Upper lobe of right lung (tissue), 1 donor: ENCODE results near the gene CCDC85C. TPM values are rescaled to one million over a fixed set of nuclear protein-coding genes. Genes with fewer than 3 reads are reported as not detected.

Source experiments
- ATAC-seq: fragments of 200-7000 bp; cut with Tn5 transposase; one replicate; pipeline ENCODE4 v1.9.1; 2020; ENCODE audit warnings: mild to moderate bottlenecking, moderate library complexity
- DNase-seq: peaks from one replicate; pipeline ENCODE4 v3.0.0-alpha.2; 2020
- H3K27ac ChIP-seq: fragments of 200-600 bp; one replicate; pipeline ENCODE4 v1.8.0; 2022
- H3K27me3 ChIP-seq: fragments of 200-600 bp; one replicate; pipeline ENCODE4 v1.8.0; 2022; ENCODE audit warnings: mild to moderate bottlenecking
- H3K36me3 ChIP-seq: fragments of 200-600 bp; one replicate; pipeline ENCODE4 v1.8.0; 2022
- H3K4me1 ChIP-seq: fragments of 200-600 bp; one replicate; pipeline ENCODE4 v1.8.0; 2022
- H3K4me3 ChIP-seq: fragments of 200-600 bp; one replicate; pipeline ENCODE4 v1.8.0; 2022; ENCODE audit warnings: mild to moderate bottlenecking
- H3K9me3 ChIP-seq: fragments of 200-600 bp; one replicate; pipeline ENCODE4 v1.8.0; 2022
- CTCF ChIP-seq: fragments of 200-600 bp; IDR thresholded peaks from one replicate; pipeline ENCODE4 v1.8.0; 2022; ENCODE audit warnings: antibody characterized with exemption
- intact Hi-C: fragments of 100-400 bp; cut with DNase I; formaldehyde crosslinking; loops from one replicate; pipeline ENCODE4 v1.11.0; 2022
- total RNA-seq: library from RNA; stranded (reverse); fragmentation: NEBNext Ultra II Directional; extraction: Animal tissue kit (Norgen Biotek cat#: 25700); gene quantifications from one replicate; pipeline ENCODE4 v1.2.1, GENCODE V29; 2021
- donor health status: DM: no; HTN: yes; CAD: no; lungs with severe emphysema.

Gene CCDC85C
- total RNA-seq, 1 donor from 2014 or later, result 22.6 TPM

GRCh38 chr14:99544991-99545390 is 59.0 kb downstream of the CCDC85C start:
- intact Hi-C loops, result no loop called here
- Histone ChIP-seq H3K27ac (no peak overlapping the region), H3K4me3 (no peak overlapping the region), H3K9me3 (no peaks in the 10 kb centered on the region), H3K4me1 (no peaks in the 10 kb centered on the region), H3K27me3 (no peaks in the 10 kb centered on the region), H3K36me3 (no peaks in the 10 kb centered on the region)
- DNase-seq (no peak), ATAC-seq (no peak)
- no peak for TF ChIP-seq CTCF

GRCh38 chr14:99543985-99544384 is 60.0 kb downstream of the CCDC85C start:
- TF ChIP-seq CTCF, result no peak
- Histone ChIP-seq H3K27ac (no peak overlapping the region), H3K4me1 (no peaks in the 10 kb centered on the region), H3K4me3 (no peak overlapping the region), H3K9me3 (no peaks in the 10 kb centered on the region), H3K27me3 (no peaks in the 10 kb centered on the region), H3K36me3 (no peaks in the 10 kb centered on the region)
- DNase-seq (no peak), ATAC-seq (no peak)
- intact Hi-C loops, result no loop called here

GRCh38 chr14:99543370-99543769 is 60.6 kb downstream of the CCDC85C start:
- no peak for DNase-seq
- TF ChIP-seq CTCF, result no peak
- no peak for ATAC-seq
- no peaks in the 10 kb centered on the region for H3K4me1 ChIP-seq
- no peaks in the 10 kb centered on the region for H3K9me3 ChIP-seq
- H3K27ac ChIP-seq, result no peak overlapping the region
- no peaks in the 10 kb centered on the region for H3K27me3 ChIP-seq
- no peaks in the 10 kb centered on the region for H3K36me3 ChIP-seq
- no peak overlapping the region for H3K4me3 ChIP-seq
- intact Hi-C loops, result no loop called here

- H3K4me3 ChIP-seq, result no peak overlapping the region
- H3K9me3 ChIP-seq, result no peaks in the 10 kb centered on the region
- H3K4me1 ChIP-seq, result no peaks in the 10 kb centered on the region
- no peak overlapping the region for H3K27ac ChIP-seq
- TF ChIP-seq CTCF, result no peak
- intact Hi-C loops, result no loop called here
- H3K36me3 ChIP-seq, result no peaks in the 10 kb centered on the region
- no peaks in the 10 kb centered on the region for H3K27me3 ChIP-seq
- no peak for DNase-seq
- ATAC-seq, result no peak
Measured at GRCh38 chr14:99542566-99542965, 61.4 kb downstream of the CCDC85C start.

GRCh38 chr14:99541677-99542470 is 62.1 kb downstream of the CCDC85C start:
- no peak for ATAC-seq
- no peak overlapping the region for H3K27ac ChIP-seq
- H3K4me1 ChIP-seq, result no peaks in the 10 kb centered on the region
- no peaks in the 10 kb centered on the region for H3K36me3 ChIP-seq
- no peak overlapping the region for H3K4me3 ChIP-seq
- TF ChIP-seq CTCF, result no peak
- intact Hi-C loops, result no loop called here
- no peaks in the 10 kb centered on the region for H3K27me3 ChIP-seq
- no peak for DNase-seq
- H3K9me3 ChIP-seq, result no peaks in the 10 kb centered on the region

- Histone ChIP-seq H3K4me1 (no peaks in the 10 kb centered on the region), H3K9me3 (no peaks in the 10 kb centered on the region), H3K27ac (no peak overlapping the region), H3K36me3 (no peaks in the 10 kb centered on the region), H3K4me3 (no peak overlapping the region), H3K27me3 (no peaks in the 10 kb centered on the region)
- TF ChIP-seq CTCF, result no peak
- intact Hi-C loops, result no loop called here
- no peak for DNase-seq
- ATAC-seq, result no peak
Measured at GRCh38 chr14:99541211-99541610, 62.8 kb downstream of the CCDC85C start.
